ENCODE data around the gene SULT1A4. TPM values are rescaled to one million over a fixed set of nuclear protein-coding genes. Genes with fewer than 3 reads are reported as not detected.
"Not testable (repeated sequence)": the region's sequence is repeated elsewhere in the genome, so short reads cannot be mapped to it uniquely, and the experiment has no call there.

SULT1A4 gene
- total RNA-seq, 1 donor from 2014 or later, result not detected

- H3K4me2 ChIP-seq; H3K27ac ChIP-seq; H3K9me3 ChIP-seq (ENCODE audit: low read depth); H3K4me1 Mint-ChIP-seq; H3K27me3 Mint-ChIP-seq (ENCODE audit: insufficient read depth, low read depth); H3K4me1 ChIP-seq; H3F3A ChIP-seq (ENCODE audit: low read depth); H2AFZ ChIP-seq (replicated peaks); H3K4me3 ChIP-seq; H3K4me3 Mint-ChIP-seq; H3K27me3 ChIP-seq; H3K9me3 Mint-ChIP-seq; H3K79me2 ChIP-seq (ENCODE audit: low read depth); H3K27ac Mint-ChIP-seq; DNase-seq (ENCODE audit: low spot score); H4K20me1 ChIP-seq (ENCODE audit: low read depth); H3K9ac ChIP-seq; H3K36me3 ChIP-seq; H3K36me3 Mint-ChIP-seq: not testable (repeated sequence)
Measured at GRCh38 chr16:29465985-29466824, 6.5 kb downstream of the SULT1A4 start.

GRCh38 chr16:29466904-29467303, 7.2 kb downstream of the SULT1A4 start:
- H3K36me3 ChIP-seq, H3K27me3 ChIP-seq: not testable (repeated sequence)

GRCh38 chr16:29467654-29468366, 8.1 kb downstream of the SULT1A4 start:
- H3K4me3 ChIP-seq; H3K79me2 ChIP-seq (ENCODE audit: low read depth); H3K27me3 Mint-ChIP-seq (ENCODE audit: insufficient read depth, low read depth); H3K4me1 Mint-ChIP-seq; H3K4me3 Mint-ChIP-seq; DNase-seq (ENCODE audit: low spot score); H2AFZ ChIP-seq (replicated peaks); H3K9ac ChIP-seq; H4K20me1 ChIP-seq (ENCODE audit: low read depth); H3F3A ChIP-seq (ENCODE audit: low read depth); H3K4me2 ChIP-seq; H3K27ac Mint-ChIP-seq; H3K27me3 ChIP-seq; H3K36me3 ChIP-seq; H3K4me1 ChIP-seq; H3K27ac ChIP-seq; H3K9me3 Mint-ChIP-seq; H3K9me3 ChIP-seq (ENCODE audit: low read depth); H3K36me3 Mint-ChIP-seq: not testable (repeated sequence)

More at GRCh38 chr16:29466904-29467303, 7.2 kb downstream of the SULT1A4 start:
- H3K9me3 ChIP-seq (ENCODE audit: low read depth); H3K79me2 ChIP-seq (ENCODE audit: low read depth); H3K4me3 Mint-ChIP-seq; H3K27me3 Mint-ChIP-seq (ENCODE audit: insufficient read depth, low read depth); H3K9me3 Mint-ChIP-seq; H3K36me3 Mint-ChIP-seq; H3K4me1 ChIP-seq; H4K20me1 ChIP-seq (ENCODE audit: low read depth); H3K9ac ChIP-seq; H3K27ac ChIP-seq; H3K4me1 Mint-ChIP-seq; H3K27ac Mint-ChIP-seq; H3K4me3 ChIP-seq; H2AFZ ChIP-seq (replicated peaks); H3F3A ChIP-seq (ENCODE audit: low read depth); H3K4me2 ChIP-seq; DNase-seq (ENCODE audit: low spot score): not testable (repeated sequence)

- H3F3A ChIP-seq (ENCODE audit: low read depth); H3K4me1 ChIP-seq; H3K79me2 ChIP-seq (ENCODE audit: low read depth); H3K9me3 Mint-ChIP-seq; H2AFZ ChIP-seq (replicated peaks); H3K9ac ChIP-seq; H3K9me3 ChIP-seq (ENCODE audit: low read depth); H3K4me2 ChIP-seq; H3K27me3 ChIP-seq; H4K20me1 ChIP-seq (ENCODE audit: low read depth); H3K4me3 ChIP-seq; H3K27ac ChIP-seq; DNase-seq (ENCODE audit: low spot score); H3K27ac Mint-ChIP-seq; H3K36me3 ChIP-seq; H3K27me3 Mint-ChIP-seq (ENCODE audit: insufficient read depth, low read depth); H3K4me3 Mint-ChIP-seq; H3K4me1 Mint-ChIP-seq; H3K36me3 Mint-ChIP-seq: not testable (repeated sequence)
Measured at GRCh38 chr16:29469660-29470059, 9.9 kb downstream of the SULT1A4 start.

GRCh38 chr16:29472065-29472464, 12.4 kb downstream of the SULT1A4 start:
- H3K79me2 ChIP-seq (ENCODE audit: low read depth); H3K4me1 Mint-ChIP-seq; DNase-seq (ENCODE audit: low spot score); H3K9me3 Mint-ChIP-seq; H4K20me1 ChIP-seq (ENCODE audit: low read depth); H3K9me3 ChIP-seq (ENCODE audit: low read depth); H3K27ac ChIP-seq; H3K36me3 Mint-ChIP-seq; H3K4me1 ChIP-seq; H3F3A ChIP-seq (ENCODE audit: low read depth); H3K9ac ChIP-seq; H3K4me3 ChIP-seq; H3K36me3 ChIP-seq; H3K4me2 ChIP-seq; H3K27me3 ChIP-seq; H3K27ac Mint-ChIP-seq; H3K27me3 Mint-ChIP-seq (ENCODE audit: insufficient read depth, low read depth); H3K4me3 Mint-ChIP-seq; H2AFZ ChIP-seq (replicated peaks): not testable (repeated sequence)

- H3K4me1 Mint-ChIP-seq; H3K4me2 ChIP-seq; H3K27ac Mint-ChIP-seq; H3K36me3 ChIP-seq; H3K27ac ChIP-seq; H2AFZ ChIP-seq (replicated peaks); H3K9me3 ChIP-seq (ENCODE audit: low read depth); H3K9me3 Mint-ChIP-seq; H3F3A ChIP-seq (ENCODE audit: low read depth); H3K36me3 Mint-ChIP-seq; DNase-seq (ENCODE audit: low spot score); H3K27me3 ChIP-seq; H4K20me1 ChIP-seq (ENCODE audit: low read depth); H3K79me2 ChIP-seq (ENCODE audit: low read depth); H3K27me3 Mint-ChIP-seq (ENCODE audit: insufficient read depth, low read depth); H3K4me3 Mint-ChIP-seq; H3K9ac ChIP-seq; H3K4me1 ChIP-seq; H3K4me3 ChIP-seq: not testable (repeated sequence)
Measured at GRCh38 chr16:29482276-29482675, 22.6 kb downstream of the SULT1A4 start.

- not testable (repeated sequence) for H3K9me3 ChIP-seq (ENCODE audit: low read depth); H3K79me2 ChIP-seq (ENCODE audit: low read depth); H3K27ac ChIP-seq; H3K27ac Mint-ChIP-seq; H3K4me1 Mint-ChIP-seq; DNase-seq (ENCODE audit: low spot score); H2AFZ ChIP-seq (replicated peaks); H3K4me1 ChIP-seq; H3K27me3 ChIP-seq; H3F3A ChIP-seq (ENCODE audit: low read depth); H3K4me3 Mint-ChIP-seq; H3K9me3 Mint-ChIP-seq; H3K4me3 ChIP-seq; H3K4me2 ChIP-seq; H3K9ac ChIP-seq; H3K27me3 Mint-ChIP-seq (ENCODE audit: insufficient read depth, low read depth); H3K36me3 ChIP-seq; H4K20me1 ChIP-seq (ENCODE audit: low read depth); H3K36me3 Mint-ChIP-seq
Measured at GRCh38 chr16:29506308-29506707, 46.6 kb downstream of the SULT1A4 start, which contains the start of gene NPIPB12. Gene NPIPB12 (minus strand): TSS chr16:29506408.

Data from neural progenitor cell (in vitro differentiated cells).